ENCODE measurements around the gene AIF1.

Gene AIF1

DNA sequence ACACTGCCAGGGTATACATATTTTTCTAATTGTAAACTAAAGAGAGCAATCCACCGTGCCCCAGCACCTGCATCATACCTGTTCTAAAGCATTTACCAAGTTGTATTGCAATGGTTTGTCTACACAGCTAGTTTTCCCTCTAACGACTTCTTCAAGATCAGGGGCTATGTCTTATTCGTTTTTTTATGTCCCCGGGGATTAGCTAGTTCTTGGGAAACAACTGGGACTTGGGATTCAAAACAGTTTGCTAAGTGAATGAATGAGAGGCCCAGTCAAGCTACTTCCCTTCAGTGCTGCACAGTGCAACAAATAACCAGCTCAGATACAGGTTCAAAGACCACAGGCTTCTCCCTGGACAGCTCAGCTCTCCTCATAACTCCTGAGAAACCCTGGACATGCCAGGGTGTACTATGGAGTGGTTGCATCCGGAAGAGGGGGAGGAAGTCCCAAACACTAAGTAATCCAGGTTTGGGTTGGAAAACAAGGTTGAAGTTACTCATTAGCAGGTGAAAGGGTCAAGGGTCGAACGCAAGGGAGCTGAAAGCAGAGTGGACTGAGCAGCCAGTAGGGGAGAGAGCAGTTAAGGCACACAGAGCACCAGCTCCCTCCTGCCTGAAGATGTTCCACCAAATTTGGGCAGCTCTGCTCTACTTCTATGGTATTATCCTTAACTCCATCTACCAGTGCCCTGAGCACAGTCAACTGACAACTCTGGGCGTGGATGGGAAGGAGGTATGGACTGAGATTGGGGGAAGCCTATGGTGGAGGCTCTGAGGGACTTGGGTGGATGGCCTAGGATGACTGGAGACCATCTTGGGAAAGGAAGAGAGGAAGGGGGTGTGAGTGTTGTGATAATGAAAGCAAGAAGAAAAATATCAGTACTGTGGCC lies 40.6 kb downstream of the AIF1 start, which contains the start of gene APOM:
TSS of gene APOM (plus strand) at position 546 of the 889 bp plus-strand sequence. CDS start at position 619, 73 bp downstream.
- ATAC-seq, result no peak
- no peak for TF ChIP-seq OSR1 (CRISPR knock-in tag; IDR thresholded peaks at IDR 0.05)
- TF ChIP-seq TCF4 (CRISPR knock-in tag; IDR thresholded peaks at IDR 0.05; ENCODE audit: borderline replicate concordance), result no peak
- TF ChIP-seq ZC3H10 (CRISPR knock-in tag; IDR thresholded peaks at IDR 0.05), result no peak
- no peak for TF ChIP-seq CREB5 (CRISPR knock-in tag; IDR thresholded peaks at IDR 0.05; ENCODE audit: low read depth)
- TF ChIP-seq ZNF70 (CRISPR knock-in tag; IDR thresholded peaks at IDR 0.05), result no peak
- TF ChIP-seq ZNF565 (CRISPR knock-in tag; conservative IDR thresholded peaks at IDR 0.05; ENCODE audit: low read depth), result no peak
- no peak for TF ChIP-seq PPARA (CRISPR knock-in tag; IDR thresholded peaks at IDR 0.05; ENCODE audit: borderline replicate concordance)
- no peak for TF ChIP-seq BACH2 (CRISPR knock-in tag; IDR thresholded peaks at IDR 0.05; ENCODE audit: borderline replicate concordance)
- TF ChIP-seq RARB (CRISPR knock-in tag; IDR thresholded peaks at IDR 0.05), result no peak
- TF ChIP-seq ZFP30 (CRISPR knock-in tag; IDR thresholded peaks at IDR 0.05), result no peak
- TF ChIP-seq ZFP3 (CRISPR knock-in tag; IDR thresholded peaks at IDR 0.05), result no peak
- TF ChIP-seq ESRRG (CRISPR knock-in tag; IDR thresholded peaks at IDR 0.05), result no peak
- TF ChIP-seq TOX (CRISPR knock-in tag; IDR thresholded peaks at IDR 0.05; ENCODE audit: borderline replicate concordance), result no peak
- TF ChIP-seq SNAI2 (CRISPR knock-in tag; IDR thresholded peaks at IDR 0.05), result no peak
- TF ChIP-seq TSHZ2 (CRISPR knock-in tag; IDR thresholded peaks at IDR 0.05), result no peak
- no peak for TF ChIP-seq PATZ1 (CRISPR knock-in tag; IDR thresholded peaks at IDR 0.05; ENCODE audit: borderline replicate concordance)
- no peak for TF ChIP-seq POU6F1 (CRISPR knock-in tag; IDR thresholded peaks at IDR 0.05; ENCODE audit: borderline replicate concordance, low read depth)
- no peak for TF ChIP-seq ZNF8 (CRISPR knock-in tag; IDR thresholded peaks at IDR 0.05)
- no peak for TF ChIP-seq ARNTL (CRISPR knock-in tag; IDR thresholded peaks at IDR 0.05; ENCODE audit: borderline replicate concordance, low read depth)
- TF ChIP-seq CSDC2 (CRISPR knock-in tag; IDR thresholded peaks at IDR 0.05), result no peak

- TF ChIP-seq TCF4 (CRISPR knock-in tag; IDR thresholded peaks at IDR 0.05; ENCODE audit: borderline replicate concordance) (no peak), ARNTL (CRISPR knock-in tag; IDR thresholded peaks at IDR 0.05; ENCODE audit: borderline replicate concordance, low read depth) (no peak), CSRNP3 (CRISPR knock-in tag; IDR thresholded peaks at IDR 0.05) (no peak), SNAI2 (CRISPR knock-in tag; IDR thresholded peaks at IDR 0.05) (no peak), ZFP30 (CRISPR knock-in tag; IDR thresholded peaks at IDR 0.05) (no peak), TOX (CRISPR knock-in tag; IDR thresholded peaks at IDR 0.05; ENCODE audit: borderline replicate concordance) (no peak)
- no peak for ATAC-seq
These were observed 42.5 kb downstream of the AIF1 start for GRCh38 chr6:31657406-31658157.

Data from SK-N-SH treated with all-trans-retinoic acid at 6 μM for 48 hours (cell line).